A549 (cell line): ENCODE data around the gene TNS3.

ENCODE experiments used
- CHD2 ChIP-seq: fragments of 150-350 bp; IDR thresholded peaks from 2 replicates; pipeline ENCODE4 v1.6.1; 2014; ENCODE audit warnings: low read length; ENCODE audit not compliant: partially characterized antibody
- CHD4 ChIP-seq: fragments of 200-600 bp; sonication (generic); IDR thresholded peaks from 2 replicates; pipeline ENCODE4 v1.6.1; 2016; ENCODE audit warnings: antibody characterized with exemption, mild to moderate bottlenecking, borderline replicate concordance
- CTCF ChIP-seq: fragments of >200 bp; sonication (Bioruptor Twin); formaldehyde crosslinking; IDR thresholded peaks from 3 replicates; pipeline ENCODE4 v1.5.1; 2016
- E2F6 ChIP-seq: IDR thresholded peaks from 2 replicates; pipeline ENCODE4 v1.6.1; 2012; ENCODE audit warnings: low read depth, borderline replicate concordance
- EP300 ChIP-seq, 2 experiments: fragments of >200 bp; sonication (Bioruptor Twin); formaldehyde crosslinking; IDR thresholded peaks; 2 replicates in 1 of 2; 3 replicates in 1 of 2; pipeline ENCODE4 v1.6.1; 2016 to 2017
- HES2 ChIP-seq: fragments of >200 bp; sonication (Bioruptor Twin); formaldehyde crosslinking; IDR thresholded peaks from 2 replicates; pipeline ENCODE4 v1.6.1; 2016
- MAFK ChIP-seq: fragments of 450-650 bp; IDR thresholded peaks from 2 replicates; pipeline ENCODE4 v1.6.1; 2014; ENCODE audit not compliant: partially characterized antibody
- MYC ChIP-seq: IDR thresholded peaks from 2 replicates; pipeline ENCODE4 v1.6.1; 2012; ENCODE audit warnings: mild to moderate bottlenecking, inconsistent platforms, low read length, improper control_type of control experiment, borderline replicate concordance
- NR3C1 ChIP-seq: fragments of >200 bp; sonication (Bioruptor Twin); formaldehyde crosslinking; IDR thresholded peaks from 3 replicates; pipeline ENCODE4 v1.6.1; 2017
- POLR2A ChIP-seq: IDR thresholded peaks from 2 replicates; pipeline ENCODE4 v1.6.1; 2012; ENCODE audit warnings: mild to moderate bottlenecking, low read length
- POLR2AphosphoS2 ChIP-seq: conservative IDR thresholded peaks from 2 replicates; pipeline ENCODE4 v1.6.1; 2012; ENCODE audit warnings: low read length, improper control_type of control experiment, inconsistent platforms
- RCOR1 ChIP-seq: fragments of 150-350 bp; IDR thresholded peaks from 2 replicates; pipeline ENCODE4 v1.6.1; 2014; ENCODE audit warnings: antibody characterized with exemption, low read length, low read depth
- SMC3 ChIP-seq: fragments of >200 bp; sonication (Bioruptor Twin); formaldehyde crosslinking; IDR thresholded peaks from 3 replicates; pipeline ENCODE4 v1.6.1; 2018; ENCODE audit warnings: inconsistent platforms

- no peak for TF ChIP-seq MYC
- no peak for TF ChIP-seq CTCF
- TF ChIP-seq RCOR1 = no peak
- no peak for TF ChIP-seq HES2
- no peak for TF ChIP-seq SMC3
- TF ChIP-seq CHD2 = no peak
- TF ChIP-seq MAFK = no peak
- TF ChIP-seq EP300 (IDR thresholded peaks at IDR 0.05) = no peak
- TF ChIP-seq CHD4 = no peak
- no peak for TF ChIP-seq E2F6
- no peak for TF ChIP-seq POLR2A
- no peak for TF ChIP-seq POLR2AphosphoS2
- no peak for TF ChIP-seq NR3C1
Measured at GRCh38 chr7:47507522-47507921, 74.4 kb downstream of the TNS3 start.
